ENCODE results near the gene ASTN1.

The ASTN1 gene

GRCh38 chr1:177063648-177064047 lies 100.9 kb downstream of the ASTN1 start:
- no peak for TF ChIP-seq CTCF (IDR thresholded peaks at IDR 0.05; ENCODE audit: low read depth, low read length)

GRCh38 chr1:177054542-177054941 lies 110.0 kb downstream of the ASTN1 start:
- no peak for DNase-seq (ENCODE audit: low read depth in 2 of 2)
- H3K4me3 ChIP-seq (replicated peaks in 1 of 2; ENCODE audit: low read depth in 2 of 2, low read length in 2 of 2), result no peak overlapping the region
- TF ChIP-seq CTCF (IDR thresholded peaks at IDR 0.05; ENCODE audit: low read depth, low read length), result no peak

More at GRCh38 chr1:177063648-177064047, 100.9 kb downstream of the ASTN1 start:
- DNase-seq (ENCODE audit: low read depth in 2 of 2), result no peak
- no peak overlapping the region for H3K4me3 ChIP-seq (replicated peaks in 1 of 2; ENCODE audit: low read depth in 2 of 2, low read length in 2 of 2)

GRCh38 chr1:177053648-177054047 lies 110.9 kb downstream of the ASTN1 start:
- no peak for TF ChIP-seq CTCF (IDR thresholded peaks at IDR 0.05; ENCODE audit: low read depth, low read length)
- no peak overlapping the region for H3K4me3 ChIP-seq (replicated peaks in 1 of 2; ENCODE audit: low read depth in 2 of 2, low read length in 2 of 2)
- DNase-seq (ENCODE audit: low read depth in 2 of 2), result no peak

GRCh38 chr1:177048314-177049069 lies 116.0 kb downstream of the ASTN1 start:
- no peak for DNase-seq (ENCODE audit: low read depth in 2 of 2)
- no peak overlapping the region for H3K4me3 ChIP-seq (replicated peaks in 1 of 2; ENCODE audit: low read depth in 2 of 2, low read length in 2 of 2)
- no peak for TF ChIP-seq CTCF (IDR thresholded peaks at IDR 0.05; ENCODE audit: low read depth, low read length)

- H3K4me3 ChIP-seq (replicated peaks in 1 of 2; ENCODE audit: low read depth in 2 of 2, low read length in 2 of 2), result no peak overlapping the region
- DNase-seq (ENCODE audit: low read depth in 2 of 2), result no peak
- TF ChIP-seq CTCF (IDR thresholded peaks at IDR 0.05; ENCODE audit: low read depth, low read length), result no peak
These were observed 119.4 kb downstream of the ASTN1 start for GRCh38 chr1:177045151-177045550.

GRCh38 chr1:177044390-177044789 lies 120.1 kb downstream of the ASTN1 start:
- no peak for DNase-seq (ENCODE audit: low read depth in 2 of 2)
- H3K4me3 ChIP-seq (replicated peaks in 1 of 2; ENCODE audit: low read depth in 2 of 2, low read length in 2 of 2), result no peak overlapping the region
- TF ChIP-seq CTCF (IDR thresholded peaks at IDR 0.05; ENCODE audit: low read depth, low read length), result no peak

- H3K4me3 ChIP-seq (replicated peaks in 1 of 2; ENCODE audit: low read depth in 2 of 2, low read length in 2 of 2), result no peak overlapping the region
- TF ChIP-seq CTCF (IDR thresholded peaks at IDR 0.05; ENCODE audit: low read depth, low read length), result no peak
- no peak for DNase-seq (ENCODE audit: low read depth in 2 of 2)
These were observed 120.9 kb downstream of the ASTN1 start for GRCh38 chr1:177043597-177043996.

Measured in cardiac fibroblast (primary cell).